Karpas-422 (cell line): ENCODE measurements around the gene ENO3. TPM values are rescaled to one million over a fixed set of nuclear protein-coding genes. Genes with fewer than 3 reads are reported as not detected.

Experiments
- DNase-seq: peaks from one replicate; pipeline ENCODE4 v3.0.0-alpha.2; 2015
- H2AFZ ChIP-seq: fragments of 200-600 bp; sonication (generic); 2 replicates; pipeline ENCODE4 v1.6.1; 2014; ENCODE audit warnings: antibody characterized with exemption, low read length, mixed read lengths
- H3K27ac ChIP-seq: fragments of 200-600 bp; sonication (generic); 2 replicates; pipeline ENCODE4 v1.5.1; 2014; ENCODE audit warnings: mild to moderate bottlenecking, low read length, moderate library complexity
- H3K27me3 ChIP-seq: fragments of 200-600 bp; sonication (generic); 2 replicates; pipeline ENCODE4 v1.6.1; 2014; ENCODE audit warnings: low read length, mixed read lengths
- H3K36me3 ChIP-seq: fragments of 200-600 bp; sonication (generic); 2 replicates; pipeline ENCODE4 v1.6.1; 2014; ENCODE audit warnings: low read length, mixed read lengths; ENCODE audit not compliant: insufficient read depth
- H3K4me1 ChIP-seq: fragments of 200-600 bp; sonication (generic); 2 replicates; pipeline ENCODE4 v1.6.1; 2014; ENCODE audit warnings: mild to moderate bottlenecking, low read length, mixed read lengths
- H3K4me2 ChIP-seq: fragments of 200-600 bp; sonication (generic); 2 replicates; pipeline ENCODE4 v1.6.1; 2014; ENCODE audit warnings: low read length, low read depth, mild to moderate bottlenecking; ENCODE audit not compliant: poor library complexity, severe bottlenecking
- H3K4me3 ChIP-seq: fragments of 200-600 bp; sonication (generic); 2 replicates; pipeline ENCODE4 v1.5.1; 2014; ENCODE audit warnings: mild to moderate bottlenecking, antibody characterized with exemption, low read length, mixed read lengths
- H3K79me2 ChIP-seq: fragments of 200-600 bp; sonication (generic); 2 replicates; pipeline ENCODE4 v1.6.1; 2014; ENCODE audit warnings: mild to moderate bottlenecking, low read length, mixed read lengths
- H3K9ac ChIP-seq: fragments of 200-600 bp; sonication (generic); 2 replicates; pipeline ENCODE4 v1.6.0; 2014; ENCODE audit warnings: low read length
- H3K9me2 ChIP-seq: fragments of 200-600 bp; sonication (generic), shearing (Covaris generic); replicated peaks from 2 replicates; pipeline ENCODE4 v1.6.0; 2014; ENCODE audit warnings: mild to moderate bottlenecking, low read length, moderate library complexity; ENCODE audit not compliant: insufficient read depth
- H3K9me3 ChIP-seq: fragments of 300-700, 200-600 bp; sonication (generic); 2 replicates; pipeline ENCODE4 v1.6.1; 2014; ENCODE audit warnings: low read length, mixed read lengths
- H4K20me1 ChIP-seq: fragments of 200-600 bp; sonication (generic); 2 replicates; pipeline ENCODE4 v1.6.1; 2014; ENCODE audit warnings: mild to moderate bottlenecking, antibody characterized with exemption, low read length, low read depth; ENCODE audit not compliant: insufficient read depth
- total RNA-seq: library from RNA; depleted of rRNA; stranded (reverse); fragments of >200 nt; shearing (Covaris generic); gene quantifications from 2 replicates; pipeline ENCODE4 v1.2.3, GENCODE V29; 2014; ENCODE audit warnings: low replicate concordance

Gene ENO3
- total RNA-seq, 1 experiment from 2014 or later: 31.1 TPM

DNA sequence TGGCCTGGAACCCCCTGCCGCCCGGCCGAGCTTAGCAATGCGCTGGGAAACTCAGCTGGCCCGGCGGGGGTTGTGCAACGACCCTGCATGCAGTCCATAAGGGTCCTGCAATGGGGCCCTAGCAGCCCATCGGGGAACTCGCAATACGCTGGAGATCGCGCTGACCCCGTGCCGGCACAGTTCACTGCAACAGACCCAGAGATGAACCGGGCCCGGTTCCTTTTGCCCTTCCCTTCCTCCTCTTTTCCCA lies 11.4 kb upstream of the ENO3 start:
- peak overlapping the region; percentile 92 for H3K4me2 ChIP-seq
- H4K20me1 ChIP-seq: peaks cover 2% of the 10 kb centered on the region; the same call in 1 of the 2 replicates
- H3K9ac ChIP-seq: peak overlapping the region; percentile 95
- no peaks in the 10 kb centered on the region for H3K27me3 ChIP-seq
- H3K27ac ChIP-seq: peak overlapping the region; percentile 82
- no peak for DNase-seq
- H3K36me3 ChIP-seq: peaks cover 24% of the 10 kb centered on the region
- H3K9me2 ChIP-seq: no peaks in the 10 kb centered on the region
- no peaks in the 10 kb centered on the region for H3K9me3 ChIP-seq
- H3K79me2 ChIP-seq: peaks cover 56% of the 10 kb centered on the region
- H3K4me1 ChIP-seq: peaks cover 42% of the 10 kb centered on the region
- H3K4me3 ChIP-seq: peak overlapping the region; percentile 96
- peak overlapping the region; percentile 44; the same call in 1 of the 2 replicates for H2AFZ ChIP-seq

DNA sequence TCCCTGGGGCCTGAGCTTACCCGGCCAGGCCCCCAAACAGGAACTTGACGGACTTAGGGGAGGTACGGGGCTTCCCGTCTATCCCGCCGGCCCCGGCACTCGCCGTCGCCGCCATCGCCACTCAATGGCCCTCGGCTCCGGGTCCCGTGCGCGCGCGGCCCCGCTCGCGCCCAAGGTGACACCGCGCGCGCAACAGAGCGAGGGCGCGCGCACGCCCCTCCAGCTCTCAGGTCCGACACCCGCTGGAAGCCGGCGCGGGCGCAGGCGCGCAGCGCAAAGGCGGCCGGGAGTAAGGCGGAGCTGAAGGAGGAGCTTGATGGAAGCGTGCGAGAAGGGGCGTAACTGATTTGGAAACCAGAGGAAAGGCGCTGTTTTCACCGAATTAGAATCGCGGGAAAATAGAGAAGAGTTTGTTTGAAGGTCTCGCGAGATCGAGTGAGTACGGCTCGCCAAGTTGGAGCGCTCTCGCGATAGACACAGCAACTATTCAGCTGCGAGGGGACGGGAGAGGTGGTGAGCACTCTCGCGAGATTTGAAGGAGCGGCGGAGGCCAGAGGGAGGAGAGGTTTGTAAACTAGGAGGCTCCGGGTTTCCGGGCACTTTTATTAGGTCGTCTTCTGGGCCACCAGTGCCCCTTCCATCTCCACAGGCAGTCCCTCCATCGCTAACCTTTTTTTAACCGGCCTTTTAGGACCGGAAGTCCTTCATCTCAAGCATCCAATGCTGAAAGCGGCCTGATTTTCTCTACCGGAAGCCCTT lies 10.9 kb upstream of the ENO3 start, which contains the start of the genes RNF167 and SLC25A11:
TSS of gene RNF167 (plus strand) at position 473 of the 759 bp plus-strand sequence. CDS start 642 bp downstream, outside the sequence.
TSS of gene SLC25A11 (minus strand) at position 251 of the 759 bp plus-strand sequence. CDS start at position 115, 136 bp downstream.
- DNase-seq: peak; percentile 100
- H2AFZ ChIP-seq: peak within 1 kb of the TSS; percentile 44; the same call in 1 of the 2 replicates
- peaks cover 24% of the 10 kb centered on the region for H3K36me3 ChIP-seq

GRCh38 chr17:4940555-4941318 lies 10.2 kb upstream of the ENO3 start:
- H3K4me3 ChIP-seq: peak overlapping the region; percentile 78
- no peaks in the 10 kb centered on the region for H3K27me3 ChIP-seq
- peaks cover 29% of the 10 kb centered on the region for H3K36me3 ChIP-seq
- peak overlapping the region; percentile 94 for H3K4me2 ChIP-seq
- H3K9me3 ChIP-seq: no peaks in the 10 kb centered on the region
- peak; percentile 74 for DNase-seq
- no peaks in the 10 kb centered on the region for H3K9me2 ChIP-seq
- H4K20me1 ChIP-seq: peaks cover 12% of the 10 kb centered on the region; the same call in 1 of the 2 replicates
- peak overlapping the region; percentile 91 for H3K27ac ChIP-seq
- peak overlapping the region; percentile 95 for H3K9ac ChIP-seq
- H3K4me1 ChIP-seq: peaks cover 54% of the 10 kb centered on the region
- peaks cover 61% of the 10 kb centered on the region for H3K79me2 ChIP-seq
- H2AFZ ChIP-seq: no peak overlapping the region

More for the DNA sequence above, 10.9 kb upstream of the ENO3 start, which contains the start of the genes RNF167 and SLC25A11:
- Histone ChIP-seq H3K79me2 (peaks cover 56% of the 10 kb centered on the region), H3K27me3 (no peaks in the 10 kb centered on the region), H3K9me3 (no peaks in the 10 kb centered on the region), H3K4me3 (peak within 1 kb of the TSS; percentile 96), H3K4me2 (peak within 1 kb of the TSS; percentile 94), H4K20me1 (peaks cover 5% of the 10 kb centered on the region; the same call in 1 of the 2 replicates), H3K9ac (peak within 1 kb of the TSS; percentile 95), H3K4me1 (peaks cover 47% of the 10 kb centered on the region), H3K27ac (peak within 1 kb of the TSS; percentile 91), H3K9me2 (no peaks in the 10 kb centered on the region)

GRCh38 chr17:4941319-4941610 lies 9.7 kb upstream of the ENO3 start:
- Histone ChIP-seq H3K9me3 (no peaks in the 10 kb centered on the region), H3K9ac (peak overlapping the region; percentile 95), H2AFZ (no peak overlapping the region), H3K4me1 (peaks cover 60% of the 10 kb centered on the region), H3K27me3 (no peaks in the 10 kb centered on the region), H3K4me3 (peak overlapping the region; percentile 78), H4K20me1 (peaks cover 17% of the 10 kb centered on the region; the same call in 1 of the 2 replicates), H3K79me2 (peaks cover 65% of the 10 kb centered on the region), H3K36me3 (peaks cover 32% of the 10 kb centered on the region), H3K9me2 (no peaks in the 10 kb centered on the region), H3K4me2 (peak overlapping the region; percentile 94), H3K27ac (peak overlapping the region; percentile 91)
- DNase-seq: no peak

GRCh38 chr17:4942760-4943508 lies 8.0 kb upstream of the ENO3 start:
- H3K9ac ChIP-seq: peak overlapping the region; percentile 95; the same call in 1 of the 2 replicates
- H3K79me2 ChIP-seq: peaks cover 70% of the 10 kb centered on the region
- H3K9me2 ChIP-seq: no peaks in the 10 kb centered on the region
- peak overlapping the region; percentile 91; the same call in 1 of the 2 replicates for H3K27ac ChIP-seq
- peaks cover 32% of the 10 kb centered on the region for H4K20me1 ChIP-seq
- H3K4me1 ChIP-seq: peaks cover 67% of the 10 kb centered on the region
- H3K4me2 ChIP-seq: peak overlapping the region; percentile 94
- H3K27me3 ChIP-seq: no peaks in the 10 kb centered on the region
- H3K4me3 ChIP-seq: 0 out of 2 replicates have a peak overlapping the region, but pooled peaks have one; percentile 78
- no peak overlapping the region for H2AFZ ChIP-seq
- peaks cover 42% of the 10 kb centered on the region for H3K36me3 ChIP-seq
- no peak for DNase-seq
- H3K9me3 ChIP-seq: no peaks in the 10 kb centered on the region

- DNase-seq: peak; percentile 87
- H3K9me2 ChIP-seq: no peaks in the 10 kb centered on the region
- no peaks in the 10 kb centered on the region for H3K27me3 ChIP-seq
- H3K79me2 ChIP-seq: peaks cover 61% of the 10 kb centered on the region
- peak overlapping the region; percentile 98 for H3K4me2 ChIP-seq
- H3K9me3 ChIP-seq: no peaks in the 10 kb centered on the region
- H3K4me1 ChIP-seq: peaks cover 61% of the 10 kb centered on the region
- H3K36me3 ChIP-seq: peaks cover 35% of the 10 kb centered on the region
- H2AFZ ChIP-seq: no peak overlapping the region
- peaks cover 35% of the 10 kb centered on the region for H4K20me1 ChIP-seq
- H3K27ac ChIP-seq: peak overlapping the region; percentile 98
- H3K4me3 ChIP-seq: peak overlapping the region; percentile 20; the same call in 1 of the 2 replicates
- peak overlapping the region; percentile 100 for H3K9ac ChIP-seq
Measured at GRCh38 chr17:4944163-4944553, 6.8 kb upstream of the ENO3 start.

DNA sequence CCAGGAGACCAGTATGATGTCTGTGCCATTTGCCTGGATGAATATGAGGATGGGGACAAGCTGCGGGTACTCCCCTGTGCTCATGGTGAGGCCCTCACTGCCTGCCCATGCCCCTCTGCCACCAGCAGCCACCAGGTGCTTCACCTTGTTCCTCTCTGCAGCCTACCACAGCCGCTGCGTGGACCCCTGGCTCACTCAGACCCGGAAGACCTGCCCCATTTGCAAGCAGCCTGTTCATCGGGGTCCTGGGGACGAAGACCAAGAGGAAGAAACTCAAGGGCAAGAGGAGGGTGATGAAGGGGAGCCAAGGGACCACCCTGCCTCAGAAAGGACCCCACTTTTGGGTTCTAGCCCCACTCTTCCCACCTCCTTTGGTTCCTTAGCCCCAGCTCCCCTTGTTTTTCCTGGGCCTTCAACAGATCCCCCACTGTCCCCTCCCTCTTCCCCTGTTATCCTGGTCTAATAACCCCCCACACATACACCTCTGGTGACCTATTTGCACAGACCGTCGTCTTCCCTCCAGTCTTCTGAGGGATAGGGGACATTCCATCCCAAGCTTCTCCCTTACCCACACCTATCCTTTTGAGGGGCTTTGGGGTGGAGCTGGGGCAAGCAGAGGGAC lies 6.3 kb upstream of the ENO3 start:
- Histone ChIP-seq H3K36me3 (peaks cover 35% of the 10 kb centered on the region), H3K27me3 (no peaks in the 10 kb centered on the region), H3K9me2 (no peaks in the 10 kb centered on the region), H3K4me1 (peaks cover 64% of the 10 kb centered on the region), H3K27ac (peak overlapping the region; percentile 98), H3K9ac (peak overlapping the region; percentile 100), H3K4me2 (peak overlapping the region; percentile 98), H3K4me3 (peak overlapping the region; percentile 20; the same call in 1 of the 2 replicates), H3K79me2 (peaks cover 56% of the 10 kb centered on the region), H4K20me1 (peaks cover 35% of the 10 kb centered on the region), H3K9me3 (no peaks in the 10 kb centered on the region), H2AFZ (no peak overlapping the region)
- DNase-seq: peak; percentile 81
